OCI-LY1 (cell line): ENCODE measurements around the gene NEB.

Source experiments
- CTCF ChIP-seq: fragments of 200-600 bp; sonication (generic), shearing (Covaris generic); IDR thresholded peaks from 2 replicates; pipeline ENCODE4 v1.5.1; 2017; ENCODE audit warnings: mild to moderate bottlenecking, antibody characterized with exemption, low read length, moderate library complexity, mixed read lengths
- EZH2 ChIP-seq: fragments of 200-600 bp; sonication (generic), shearing (Covaris generic); IDR thresholded peaks from 2 replicates; pipeline ENCODE4 v1.8.0; 2017; ENCODE audit warnings: borderline replicate concordance, mixed run types, mild to moderate bottlenecking, antibody characterized with exemption, low read length, moderate library complexity, mixed read lengths

GRCh38 chr2:151670346-151670745 lies 63.9 kb downstream of the NEB start:
- TF ChIP-seq CTCF (no peak), EZH2 (no peak)
